Measurements from ENCODE around the gene STXBP2.

STXBP2 gene

GRCh38 chr19:7650148-7650547 lies 13.2 kb downstream of the STXBP2 start:
- DNase-seq (ENCODE audit: low read depth, low spot score), result no peak

GRCh38 chr19:7652061-7652641 lies 15.2 kb downstream of the STXBP2 start:
- peak; percentile 46 for DNase-seq (ENCODE audit: low read depth, low spot score)

DNA sequence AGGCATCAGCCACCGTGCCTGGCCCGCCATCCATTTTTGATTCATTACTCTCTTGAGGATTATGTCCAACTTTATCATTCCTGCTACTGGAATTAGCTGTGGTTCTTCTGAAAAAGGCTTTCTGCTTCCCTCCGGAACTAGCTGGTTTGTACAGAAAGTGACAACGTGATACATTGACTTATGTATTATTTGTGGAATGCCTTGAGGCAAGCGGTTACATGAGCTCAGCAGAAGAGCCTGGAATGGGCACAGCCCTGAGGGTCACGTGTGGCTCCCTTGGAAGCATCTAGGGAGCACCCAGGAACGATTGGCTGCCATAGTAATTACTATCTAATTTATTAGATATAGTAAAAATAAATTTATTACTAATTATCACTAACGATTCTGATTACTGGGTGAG lies 17.5 kb downstream of the STXBP2 start:
- no peak for DNase-seq (ENCODE audit: low read depth, low spot score)

DNA sequence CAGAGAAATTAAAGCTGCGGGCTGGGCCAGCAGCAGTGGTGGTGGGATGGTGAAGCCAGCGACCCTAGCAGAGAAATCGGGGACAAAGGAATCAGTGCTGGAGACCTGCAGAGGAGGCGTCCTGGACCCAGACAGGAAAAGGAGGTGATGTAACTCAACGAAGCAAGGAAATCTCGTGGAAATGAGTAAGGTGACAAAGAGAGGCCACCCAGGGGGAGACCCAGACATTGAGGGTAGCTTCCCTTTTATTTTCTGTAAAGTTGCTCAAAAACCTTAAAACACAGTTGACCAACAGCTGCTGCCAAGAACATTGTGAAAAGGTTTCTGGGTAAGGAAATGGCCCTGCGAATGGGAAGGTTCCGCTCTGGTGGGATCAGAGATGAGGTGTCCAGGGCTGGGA lies 18.7 kb downstream of the STXBP2 start:
- no peak for DNase-seq (ENCODE audit: low read depth, low spot score)

DNA sequence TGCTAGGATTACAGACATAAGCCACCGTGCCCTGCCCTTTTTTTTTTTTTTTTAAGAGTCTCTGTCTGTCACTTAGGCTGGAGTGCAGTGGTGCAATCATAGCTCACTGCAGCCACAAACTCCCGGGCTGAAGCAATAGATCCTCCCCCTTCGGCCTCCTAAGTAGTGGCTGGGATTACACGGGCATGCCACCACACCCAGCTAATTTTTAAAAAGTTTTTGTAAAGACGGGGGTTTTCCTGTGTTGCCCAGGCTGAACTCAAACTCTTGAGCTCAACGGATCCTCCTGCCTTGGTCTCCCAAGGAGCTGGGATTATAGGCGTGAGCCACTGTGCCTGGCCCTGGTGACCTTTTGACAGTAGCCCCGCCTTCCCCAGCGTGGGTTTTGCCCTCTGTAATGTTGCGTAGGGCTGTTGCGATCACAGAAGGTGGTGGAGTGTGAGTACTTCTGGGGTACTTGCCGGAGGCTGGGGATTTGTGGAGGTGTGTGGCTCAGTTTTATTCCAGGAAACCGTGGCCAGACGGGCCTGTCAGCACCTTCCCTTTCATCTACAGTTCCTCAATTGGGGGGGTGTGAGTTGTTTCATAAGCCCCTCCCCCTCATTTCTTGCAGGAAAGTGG lies 20.3 kb downstream of the STXBP2 start:
- no peak for DNase-seq (ENCODE audit: low read depth, low spot score)

DNA sequence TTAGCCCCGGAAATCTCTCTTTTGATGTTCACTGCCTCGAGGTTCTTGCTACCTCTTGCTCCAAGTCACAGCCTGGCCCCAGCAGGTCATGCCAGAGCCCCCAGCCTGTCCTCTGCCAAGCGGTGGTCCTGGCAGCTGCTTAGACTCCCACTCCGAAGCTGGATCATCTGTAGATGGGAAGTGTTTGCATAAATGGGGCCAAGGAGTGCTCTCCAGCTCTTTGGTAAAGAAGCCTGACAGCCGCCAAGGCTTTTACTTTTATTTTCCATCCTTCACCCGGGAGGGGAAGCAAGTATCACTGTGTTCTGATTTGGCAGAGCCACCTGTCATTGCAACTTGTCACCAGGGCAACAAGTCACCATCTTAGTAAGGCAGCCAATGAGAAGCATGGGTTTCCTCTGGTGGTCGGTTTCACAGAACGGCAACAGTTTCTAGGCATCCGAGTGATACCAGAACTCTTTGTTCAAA lies 21.3 kb downstream of the STXBP2 start:
- no peak for DNase-seq (ENCODE audit: low read depth, low spot score)

GRCh38 chr19:7661744-7662538 lies 25.0 kb downstream of the STXBP2 start:
- DNase-seq (ENCODE audit: low read depth, low spot score), result no peak

GRCh38 chr19:7662657-7663056 lies 25.7 kb downstream of the STXBP2 start:
- no peak for DNase-seq (ENCODE audit: low read depth, low spot score)

DNA sequence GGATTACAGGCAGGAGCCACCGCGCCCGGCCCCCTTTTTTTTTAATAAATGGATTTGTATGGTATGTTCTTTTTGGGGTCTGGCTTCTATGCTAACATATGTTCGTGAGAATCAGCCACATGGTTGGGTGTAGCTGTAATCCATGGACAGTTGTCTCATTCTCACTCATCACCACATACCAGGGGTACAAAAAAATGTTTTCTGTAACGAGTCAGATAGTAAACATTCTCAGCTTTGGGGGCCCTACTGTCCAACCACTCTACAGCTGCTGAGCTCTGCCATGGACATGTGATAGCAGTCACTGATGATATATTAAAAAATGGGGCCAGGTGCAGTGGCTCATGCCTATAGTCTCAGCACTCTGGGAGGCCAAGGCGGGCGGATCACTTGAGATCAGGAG lies 26.8 kb downstream of the STXBP2 start:
- no peak for DNase-seq (ENCODE audit: low read depth, low spot score)

DNA sequence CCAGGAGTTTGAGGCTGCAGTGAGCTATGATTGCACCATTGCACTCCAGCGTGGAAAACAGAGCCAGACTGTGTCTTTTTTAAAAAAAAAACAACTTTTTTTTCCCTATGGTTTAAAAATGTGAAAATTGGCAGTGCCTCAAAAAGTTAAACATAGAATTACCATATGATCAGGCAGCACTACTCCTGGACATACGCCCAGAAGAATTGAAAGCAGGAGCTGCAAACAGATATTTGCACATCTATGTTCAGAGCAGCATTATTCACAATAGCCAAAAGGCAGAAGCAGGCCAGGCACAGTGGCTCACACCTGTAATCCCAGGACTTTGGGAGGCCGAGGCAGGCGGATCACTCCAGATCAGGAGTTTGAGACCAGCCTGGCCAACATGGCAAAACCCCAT lies 28.2 kb downstream of the STXBP2 start:
- DNase-seq (ENCODE audit: low read depth, low spot score), result no peak

- DNase-seq (ENCODE audit: low read depth, low spot score), result no peak
These were observed 31.9 kb downstream of the STXBP2 start, which contains the start of gene RETN for GRCh38 chr19:7668842-7669241. Gene RETN (plus strand): TSS chr19:7669049. CDS start chr19:7669327, 278 bp downstream.

DNA sequence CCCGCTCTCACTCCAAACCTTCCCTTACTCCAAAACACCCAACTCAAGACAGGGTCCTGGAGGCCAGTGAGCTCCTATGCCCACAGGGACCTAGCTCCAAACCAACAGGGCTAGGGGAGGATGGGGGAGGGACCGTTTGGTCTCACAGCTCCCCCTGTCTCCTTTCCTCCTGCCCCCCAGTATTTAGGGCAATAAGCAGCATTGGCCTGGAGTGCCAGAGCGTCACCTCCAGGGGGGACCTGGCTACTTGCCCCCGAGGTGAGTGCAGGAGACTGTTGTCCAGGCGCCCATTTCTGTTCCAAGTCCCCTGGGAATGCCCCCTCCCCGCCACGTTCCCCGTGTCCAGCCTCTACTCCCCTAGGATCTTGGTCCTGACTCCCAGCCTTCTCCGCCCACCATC lies 32.7 kb downstream of the STXBP2 start:
- DNase-seq (ENCODE audit: low read depth, low spot score), result no peak

- DNase-seq (ENCODE audit: low read depth, low spot score), result no peak
These were observed 33.4 kb downstream of the STXBP2 start for GRCh38 chr19:7670150-7670783.

DNA sequence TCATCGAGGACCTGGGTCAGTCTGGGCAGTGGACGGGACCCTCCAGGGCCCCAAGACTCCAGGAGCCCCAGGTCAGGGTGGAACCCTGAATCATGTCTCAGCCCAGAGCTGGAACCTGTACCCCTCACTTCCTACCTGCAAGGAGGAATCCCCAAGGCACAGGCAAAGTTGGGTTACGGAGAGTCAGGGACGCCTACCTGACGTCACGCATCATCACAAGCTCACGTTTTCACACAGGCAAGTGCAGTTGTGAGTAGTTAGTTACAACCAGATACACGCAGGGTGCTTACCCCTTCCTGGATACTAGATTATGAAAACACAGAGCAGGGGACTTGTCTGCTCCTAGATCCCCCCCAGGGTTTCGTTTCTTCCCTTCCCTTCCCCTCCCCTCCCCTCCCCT lies 33.9 kb downstream of the STXBP2 start:
- no peak for DNase-seq (ENCODE audit: low read depth, low spot score)

- no peak for DNase-seq (ENCODE audit: low read depth, low spot score)
These were observed 35.6 kb downstream of the STXBP2 start for GRCh38 chr19:7672522-7672921.

- DNase-seq (ENCODE audit: low read depth, low spot score), result no peak
These were observed 37.4 kb downstream of the STXBP2 start for GRCh38 chr19:7674010-7675005.

GRCh38 chr19:7676376-7676775 lies 39.5 kb downstream of the STXBP2 start:
- DNase-seq (ENCODE audit: low read depth, low spot score), result no peak

DNA sequence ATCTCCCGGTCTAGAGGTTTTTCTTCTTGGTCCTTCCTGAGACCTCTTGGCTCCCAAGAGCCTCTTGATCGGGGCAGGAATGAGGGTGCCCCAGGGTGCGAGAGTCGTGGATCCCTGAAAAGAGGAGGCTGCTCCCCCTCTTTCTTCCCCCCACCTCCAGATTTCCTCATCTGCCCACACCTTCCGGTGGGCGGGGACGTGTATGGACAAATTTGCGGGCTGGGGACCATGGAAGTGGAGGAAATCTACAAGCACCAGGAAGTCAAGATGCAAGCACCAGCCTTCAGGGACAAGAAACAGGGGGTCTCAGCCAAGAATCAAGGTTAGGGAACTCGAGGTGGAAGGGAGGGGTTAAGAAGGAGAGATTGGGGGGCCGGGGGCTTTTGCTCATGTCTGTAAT lies 39.9 kb downstream of the STXBP2 start, which contains the start of gene MCEMP1:
MCEMP1 (plus strand) TSS at position 237 of the 400 bp plus-strand sequence; CDS start at position 268, 31 bp downstream.
- no peak for DNase-seq (ENCODE audit: low read depth, low spot score)

DNA sequence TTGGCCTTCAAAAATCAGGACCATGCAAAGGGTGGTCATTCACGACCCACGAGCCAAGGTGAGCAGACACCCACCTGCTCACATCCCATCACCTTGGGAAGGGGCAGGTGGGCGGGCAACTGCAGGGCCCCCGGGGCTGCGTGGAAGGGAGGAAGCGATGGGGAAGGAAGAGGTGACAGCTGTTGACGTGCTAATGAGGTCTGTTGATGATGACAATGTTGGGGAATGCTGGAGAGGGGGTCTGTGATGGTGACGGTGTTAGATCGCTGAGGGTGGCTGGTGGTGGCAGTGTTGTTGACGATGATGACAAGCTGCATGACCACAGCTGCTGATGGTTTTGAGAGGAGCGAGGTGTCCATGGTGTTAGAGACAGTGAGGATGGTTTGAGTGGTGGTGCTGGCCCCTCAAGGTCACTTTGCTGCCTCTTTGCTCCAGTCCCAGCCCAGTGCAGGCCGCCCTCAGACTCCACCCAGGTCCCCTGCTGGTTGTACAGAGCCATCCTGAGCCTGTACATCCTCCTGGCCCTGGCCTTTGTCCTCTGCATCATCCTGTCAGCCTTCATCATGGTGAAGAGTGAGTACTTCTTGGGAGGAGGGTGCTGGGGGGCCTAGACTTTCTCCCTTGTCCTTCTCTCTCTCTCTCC lies 40.9 kb downstream of the STXBP2 start:
- no peak for DNase-seq (ENCODE audit: low read depth, low spot score)

GRCh38 chr19:7678971-7679751 lies 42.3 kb downstream of the STXBP2 start:
- DNase-seq (ENCODE audit: low read depth, low spot score), result no peak
